Neural cell (in vitro differentiated cells): ENCODE data around the gene PLA2G2F. TPM values are rescaled to one million over a fixed set of nuclear protein-coding genes. Genes with fewer than 3 reads are reported as not detected.
"Not testable (repeated sequence)": the region's sequence is repeated elsewhere in the genome, so short reads cannot be mapped to it uniquely, and the experiment has no call there.

Experiments
- H2AFZ ChIP-seq: fragments of 200-600, 300-800 bp; sonication (generic), shearing (Covaris generic); 2 replicates; pipeline ENCODE4 v1.6.0; 2014; ENCODE audit warnings: low read depth, mild to moderate bottlenecking, antibody characterized with exemption, low read length, moderate library complexity
- H3F3A ChIP-seq: fragments of 200-600 bp; shearing (Covaris generic); 2 replicates; pipeline ENCODE4 v1.6.1; 2016; ENCODE audit warnings: mild to moderate bottlenecking, moderate library complexity, mixed read lengths, antibody characterized with exemption, low read length; ENCODE audit not compliant: insufficient read depth, poor library complexity, severe bottlenecking
- H3K27ac ChIP-seq: fragments of 200-600, 300-800 bp; sonication (generic), shearing (Covaris generic); 2 replicates; pipeline ENCODE4 v1.5.1; 2014; ENCODE audit warnings: mild to moderate bottlenecking, low read length, moderate library complexity
- H3K27me3 ChIP-seq: fragments of 300-800, 200-600 bp; sonication (generic), shearing (Covaris generic); 2 replicates; pipeline ENCODE4 v1.6.0; 2014; ENCODE audit warnings: mild to moderate bottlenecking, low read depth, low read length, moderate library complexity; ENCODE audit not compliant: insufficient read depth
- H3K36me3 ChIP-seq: fragments of 300-800, 200-600 bp; sonication (generic), shearing (Covaris generic); 2 replicates; pipeline ENCODE4 v1.5.1; 2014; ENCODE audit warnings: mild to moderate bottlenecking, antibody characterized with exemption, low read length, moderate library complexity; ENCODE audit not compliant: insufficient read depth
- H3K4me2 ChIP-seq: fragments of 300-800, 200-600 bp; sonication (generic), shearing (Covaris generic); 2 replicates; pipeline ENCODE4 v1.6.0; 2014; ENCODE audit warnings: mild to moderate bottlenecking, low read length
- H3K4me3 ChIP-seq: fragments of 300-800, 200-600 bp; sonication (generic), shearing (Covaris generic); 2 replicates; pipeline ENCODE4 v1.5.1; 2014; ENCODE audit warnings: mild to moderate bottlenecking, low read length, moderate library complexity
- H3K79me2 ChIP-seq: fragments of 200-600 bp; shearing (Covaris generic); replicated peaks from 2 replicates; pipeline ENCODE4 v1.6.0; 2014; ENCODE audit warnings: mild to moderate bottlenecking, low read length, moderate library complexity; ENCODE audit not compliant: insufficient read depth
- H3K9ac ChIP-seq: fragments of 300-800, 200-600 bp; sonication (generic), shearing (Covaris generic); 2 replicates; pipeline ENCODE4 v1.6.1; 2016; ENCODE audit warnings: mild to moderate bottlenecking, low read length, mixed read lengths
- H3K9me2 ChIP-seq: fragments of 200-600 bp; shearing (Covaris generic); 2 replicates; pipeline ENCODE4 v1.6.1; 2016; ENCODE audit warnings: mild to moderate bottlenecking, low read length, mixed read lengths; ENCODE audit not compliant: insufficient read depth
- H3K9me3 ChIP-seq: fragments of 200-600, 300-800 bp; sonication (generic), shearing (Covaris generic); 2 replicates; pipeline ENCODE4 v1.6.1; 2016; ENCODE audit warnings: mild to moderate bottlenecking, mixed run types, low read length, moderate library complexity, mixed read lengths
- H4K20me1 ChIP-seq: fragments of 200-600 bp; shearing (Covaris generic); 2 replicates; pipeline ENCODE4 v1.6.1; 2016; ENCODE audit warnings: mild to moderate bottlenecking, mixed run types; ENCODE audit not compliant: insufficient read depth
- CTCF ChIP-seq: fragments of 450-650 bp; IDR thresholded peaks from 2 replicates; pipeline ENCODE4 v1.5.1; 2014; ENCODE audit warnings: antibody characterized with exemption, mild to moderate bottlenecking, moderate library complexity; ENCODE audit not compliant: poor library complexity, severe bottlenecking
- EP300 ChIP-seq: fragments of 450-650 bp; conservative IDR thresholded peaks from 2 replicates; pipeline ENCODE4 v1.6.1; 2014; ENCODE audit warnings: antibody characterized with exemption, mild to moderate bottlenecking, moderate library complexity; ENCODE audit not compliant: poor library complexity, severe bottlenecking
- EZH2 ChIP-seq: fragments of 200-600, 300-800 bp; shearing (Covaris generic), sonication (generic); IDR thresholded peaks from 2 replicates; pipeline ENCODE4 v1.6.1; 2014; ENCODE audit warnings: antibody characterized with exemption, low read length, borderline replicate concordance, mild to moderate bottlenecking; ENCODE audit not compliant: insufficient read depth, poor library complexity, severe bottlenecking
- MXI1 ChIP-seq: fragments of 450-650 bp; conservative IDR thresholded peaks from 2 replicates; pipeline ENCODE4 v1.6.1; 2014; ENCODE audit warnings: antibody characterized with exemption, mild to moderate bottlenecking; ENCODE audit not compliant: poor library complexity, severe bottlenecking
- POLR2AphosphoS5 ChIP-seq: IDR thresholded peaks from 2 replicates; pipeline ENCODE4 v1.6.1; 2012
- RAD21 ChIP-seq: fragments of 450-650 bp; conservative IDR thresholded peaks from 2 replicates; pipeline ENCODE4 v1.6.1; 2014; ENCODE audit warnings: antibody characterized with exemption, mild to moderate bottlenecking, moderate library complexity
- REST ChIP-seq: IDR thresholded peaks from 2 replicates; pipeline ENCODE4 v1.6.1; 2012; ENCODE audit warnings: borderline replicate concordance
- SMC3 ChIP-seq: fragments of 450-650 bp; conservative IDR thresholded peaks from 2 replicates; pipeline ENCODE4 v1.6.1; 2014; ENCODE audit warnings: antibody characterized with exemption, mild to moderate bottlenecking, moderate library complexity; ENCODE audit not compliant: poor library complexity
- TAF1 ChIP-seq: IDR thresholded peaks from 2 replicates; pipeline ENCODE4 v1.6.1; 2012; ENCODE audit warnings: low read depth
- polyA plus RNA-seq: library from polyadenylated mRNA; depleted of rRNA; stranded (reverse); fragments of >200 nt; gene quantifications from 2 replicates; pipeline ENCODE4 v1.2.3, GENCODE V29; 2014

PLA2G2F gene
- polyA plus RNA-seq, 1 donor from 2014 or later, result not detected

GRCh38 chr1:20126041-20126805 is 12.9 kb upstream of the PLA2G2F start:
- no peak overlapping the region for H2AFZ ChIP-seq
- H3K27ac ChIP-seq, result no peak overlapping the region
- no peaks in the 10 kb centered on the region for H3K79me2 ChIP-seq
- H3K9me3 ChIP-seq, result no peaks in the 10 kb centered on the region
- H3K9ac ChIP-seq, result no peak overlapping the region
- H3K27me3 ChIP-seq, result no peaks in the 10 kb centered on the region
- TF ChIP-seq REST, result no peak
- TF ChIP-seq MXI1, result no peak
- no peak for TF ChIP-seq EZH2
- TF ChIP-seq EP300, result no peak
- TF ChIP-seq CTCF, result no peak
- no peak for TF ChIP-seq TAF1
- no peak for TF ChIP-seq RAD21
- TF ChIP-seq SMC3, result no peak
- no peak for TF ChIP-seq POLR2AphosphoS5
- no peaks in the 10 kb centered on the region for H3F3A ChIP-seq
- no peaks in the 10 kb centered on the region for H3K9me2 ChIP-seq
- H3K4me2 ChIP-seq, result no peak overlapping the region
- H3K36me3 ChIP-seq, result no peaks in the 10 kb centered on the region
- no peaks in the 10 kb centered on the region for H4K20me1 ChIP-seq
- H3K4me3 ChIP-seq, result no peak overlapping the region

- Histone ChIP-seq H3K79me2 (no peaks in the 10 kb centered on the region), H3K27me3 (no peaks in the 10 kb centered on the region), H4K20me1 (no peaks in the 10 kb centered on the region), H3K4me2 (no peak overlapping the region), H3K4me3 (no peak overlapping the region), H3F3A (no peaks in the 10 kb centered on the region), H3K9ac (no peak overlapping the region), H2AFZ (no peak overlapping the region), H3K9me2 (no peaks in the 10 kb centered on the region), H3K27ac (no peak overlapping the region), H3K9me3 (no peaks in the 10 kb centered on the region), H3K36me3 (no peaks in the 10 kb centered on the region)
- no peak for TF ChIP-seq SMC3
These were observed 12.2 kb upstream of the PLA2G2F start for GRCh38 chr1:20126806-20127440.

GRCh38 chr1:20130518-20130917 is 8.6 kb upstream of the PLA2G2F start:
- not testable (repeated sequence) for H3F3A ChIP-seq, H3K9ac ChIP-seq, H3K27me3 ChIP-seq, H3K9me3 ChIP-seq, H3K4me3 ChIP-seq, H3K36me3 ChIP-seq, H2AFZ ChIP-seq, H3K9me2 ChIP-seq, H3K4me2 ChIP-seq, H3K27ac ChIP-seq, H4K20me1 ChIP-seq, H3K79me2 ChIP-seq
